PC-3 (cell line): ENCODE measurements around the gene TMEM18. TPM values are rescaled to one million over a fixed set of nuclear protein-coding genes. Genes with fewer than 3 reads are reported as not detected.
A peak's percentile ranks its signal among the peaks of the same experiment; 100 is the strongest.

Experiments used
- ATAC-seq: fragments of 200-7000 bp; cut with Tn5 transposase; 2 replicates; pipeline ENCODE4 v1.9.1; 2020; ENCODE audit warnings: mild to moderate bottlenecking, moderate library complexity
- BruUV-seq: library from RNA; stranded (reverse); fragments of 400-500 nt; replicated peaks from 2 replicates; lab custom pipeline; 2021; lab: Mats Ljungman, UMichigan
- CTCF ChIA-PET: fragments of 300-600 bp; sonication (Branson Sonifier 250); formaldehyde crosslinking; loops from one replicate; lab custom pipeline; 2022; ENCODE audit warnings: antibody characterized with exemption; lab: Charles Lee
- POLR2A ChIA-PET: fragments of 300-600 bp; sonication (Branson Sonifier 250); formaldehyde crosslinking; loops from one replicate; lab custom pipeline; 2022; ENCODE audit warnings: antibody characterized with exemption; ENCODE audit not compliant: unreplicated experiment; lab: Charles Lee
- DNase-seq: peaks from one replicate; pipeline ENCODE4 v3.0.0-alpha.2; 2015
- H2AFZ ChIP-seq: fragments of 300-600 bp; sonication (generic); 2 replicates; pipeline ENCODE4 v1.6.0; 2016; ENCODE audit warnings: antibody characterized with exemption, low read length
- H3F3A ChIP-seq: fragments of 300-600 bp; sonication (generic); one replicate; pipeline ENCODE4 v1.6.0; 2017; ENCODE audit warnings: antibody characterized with exemption, low read length, control low read depth, mild to moderate bottlenecking; ENCODE audit not compliant: unreplicated experiment
- H3K27ac ChIP-seq: fragments of 300-600 bp; sonication (generic); 2 replicates; pipeline ENCODE4 v1.5.1; 2016; ENCODE audit warnings: mild to moderate bottlenecking, low read length
- H3K27me3 ChIP-seq: fragments of 300-600 bp; sonication (generic); 2 replicates; pipeline ENCODE4 v1.6.1; 2016; ENCODE audit warnings: low read length, mixed read lengths
- H3K36me3 ChIP-seq: fragments of 300-600 bp; sonication (generic); 2 replicates; pipeline ENCODE4 v1.6.1; 2016; ENCODE audit warnings: low read depth, mixed run types, low read length, mixed read lengths
- H3K4me1 ChIP-seq: fragments of 300-600 bp; sonication (generic); 2 replicates; pipeline ENCODE4 v1.5.1; 2016; ENCODE audit warnings: low read length; ENCODE audit not compliant: insufficient read depth
- H3K4me2 ChIP-seq: fragments of 300-600 bp; sonication (generic); 2 replicates; pipeline ENCODE4 v1.6.0; 2016; ENCODE audit warnings: low read length
- H3K4me3 ChIP-seq: fragments of 300-600 bp; sonication (generic); 2 replicates; pipeline ENCODE4 v1.5.1; 2016; ENCODE audit warnings: mild to moderate bottlenecking, low read length, mixed read lengths
- H3K79me2 ChIP-seq: fragments of 300-600 bp; sonication (generic); 2 replicates; pipeline ENCODE4 v1.6.1; 2017; ENCODE audit warnings: low read length, mixed read lengths
- H3K9ac ChIP-seq: fragments of 300-600 bp; sonication (generic); 2 replicates; pipeline ENCODE4 v1.6.0; 2016; ENCODE audit warnings: mild to moderate bottlenecking, low read length
- H3K9me2 ChIP-seq: fragments of 300-600 bp; sonication (generic); replicated peaks from 2 replicates; pipeline ENCODE4 v1.6.1; 2016; ENCODE audit warnings: mixed run types, low read length, mixed read lengths
- H3K9me3 ChIP-seq: fragments of 300-600 bp; sonication (generic); 2 replicates; pipeline ENCODE4 v1.6.1; 2016; ENCODE audit warnings: low read length, mixed read lengths
- H4K20me1 ChIP-seq: fragments of 300-600 bp; sonication (generic); 2 replicates; pipeline ENCODE4 v1.6.1; 2016; ENCODE audit warnings: low read length, mixed read lengths
- EZH2 ChIP-seq: fragments of 300-600 bp; sonication (generic); IDR thresholded peaks from one replicate; pipeline ENCODE4 v1.6.1; 2017; ENCODE audit warnings: antibody characterized with exemption, mild to moderate bottlenecking, low read length; ENCODE audit not compliant: unreplicated experiment
- EZH2phosphoT487 ChIP-seq: fragments of 300-600 bp; sonication (generic); IDR thresholded peaks from 2 replicates; pipeline ENCODE4 v1.6.1; 2018; ENCODE audit warnings: mild to moderate bottlenecking, antibody characterized with exemption, low read length, borderline replicate concordance
- intact Hi-C: fragments of 100-400 bp; cut with micrococcal nuclease; formaldehyde crosslinking; loops from 2 replicates; pipeline ENCODE4 v1.9.0; 2023
- total RNA-seq: library from RNA; depleted of rRNA; stranded (reverse); fragments of >200 nt; gene quantifications from 2 replicates; pipeline ENCODE4 v1.2.3, GENCODE V29; 2014
- TF ChIP-seq, protein P1 (sequence below): fragments of 300-600 bp; sonication (generic); conservative IDR thresholded peaks from 2 replicates; pipeline ENCODE4 v1.5.1; 2017; ENCODE audit warnings: antibody characterized with exemption, low read depth, mild to moderate bottlenecking, low read length

TMEM18 gene
- total RNA-seq, 1 experiment from 2014 or later: 25.5 TPM

DNA sequence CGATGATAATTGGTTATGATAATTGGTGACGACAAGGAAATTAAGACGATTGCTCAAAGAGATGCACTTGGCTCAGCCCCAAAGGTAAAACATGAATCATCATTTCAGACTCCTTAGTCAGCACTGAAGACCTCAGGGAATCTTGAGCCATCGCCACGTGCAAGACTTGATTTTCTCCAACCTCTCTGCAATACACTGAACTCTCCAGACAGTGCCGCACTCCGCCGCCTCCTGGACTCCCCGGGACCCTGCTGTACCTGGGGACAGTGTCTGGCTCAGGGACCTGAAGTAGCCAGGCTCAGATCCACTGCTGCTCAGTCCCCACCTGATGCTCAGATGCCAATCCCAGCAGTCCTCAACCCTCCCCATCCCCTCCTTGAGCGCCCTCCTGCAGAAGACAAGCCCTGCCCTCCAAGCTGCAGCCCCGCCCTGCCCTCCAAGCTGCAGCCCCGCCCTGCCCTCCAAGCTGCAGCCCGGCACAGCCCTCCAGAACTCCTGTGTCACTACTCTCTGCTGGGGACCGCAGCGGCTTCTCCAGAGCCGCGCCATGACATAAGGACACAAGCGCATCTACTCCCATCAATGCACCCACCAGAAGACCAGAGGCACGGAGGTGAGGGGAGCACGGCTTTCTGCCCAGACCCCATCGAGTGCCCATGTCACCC lies 1.1 kb downstream of the TMEM18 start:
- intact Hi-C loops: loop anchor here (2.0 to 10.0 kb wide), 3 partner anchors 65 to 1059 kb away; partner anchors contain the start of genes ACP1 and SH3YL1
- peak overlapping the region; percentile 97 for H3K4me2 ChIP-seq
- ChIA-PET CTCF (interaction anchor here (0.7 kb wide), 1 partner anchor 1861 kb away, joined by 4 read pairs; no protein-coding TSS in a partner anchor), POLR2A (no interaction called here)
- TF ChIP-seq, protein P1, sequence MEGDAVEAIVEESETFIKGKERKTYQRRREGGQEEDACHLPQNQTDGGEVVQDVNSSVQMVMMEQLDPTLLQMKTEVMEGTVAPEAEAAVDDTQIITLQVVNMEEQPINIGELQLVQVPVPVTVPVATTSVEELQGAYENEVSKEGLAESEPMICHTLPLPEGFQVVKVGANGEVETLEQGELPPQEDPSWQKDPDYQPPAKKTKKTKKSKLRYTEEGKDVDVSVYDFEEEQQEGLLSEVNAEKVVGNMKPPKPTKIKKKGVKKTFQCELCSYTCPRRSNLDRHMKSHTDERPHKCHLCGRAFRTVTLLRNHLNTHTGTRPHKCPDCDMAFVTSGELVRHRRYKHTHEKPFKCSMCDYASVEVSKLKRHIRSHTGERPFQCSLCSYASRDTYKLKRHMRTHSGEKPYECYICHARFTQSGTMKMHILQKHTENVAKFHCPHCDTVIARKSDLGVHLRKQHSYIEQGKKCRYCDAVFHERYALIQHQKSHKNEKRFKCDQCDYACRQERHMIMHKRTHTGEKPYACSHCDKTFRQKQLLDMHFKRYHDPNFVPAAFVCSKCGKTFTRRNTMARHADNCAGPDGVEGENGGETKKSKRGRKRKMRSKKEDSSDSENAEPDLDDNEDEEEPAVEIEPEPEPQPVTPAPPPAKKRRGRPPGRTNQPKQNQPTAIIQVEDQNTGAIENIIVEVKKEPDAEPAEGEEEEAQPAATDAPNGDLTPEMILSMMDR: peak; percentile 52
- TF ChIP-seq EZH2phosphoT487 (no peak), EZH2 (no peak)
- ATAC-seq: peak; percentile 25
- H3F3A ChIP-seq: peaks cover 12% of the 10 kb centered on the region
- H3K9me2 ChIP-seq: no peaks in the 10 kb centered on the region
- TSS peak; percentile 52 for BruUV-seq
- H4K20me1 ChIP-seq: peaks cover 28% of the 10 kb centered on the region
- H3K9me3 ChIP-seq: no peaks in the 10 kb centered on the region
- peak overlapping the region; percentile 90 for H3K27ac ChIP-seq
- no peaks in the 10 kb centered on the region for H3K27me3 ChIP-seq
- DNase-seq: peak; percentile 88
- peak overlapping the region; percentile 49 for H2AFZ ChIP-seq
- H3K36me3 ChIP-seq: peaks cover 22% of the 10 kb centered on the region
- H3K9ac ChIP-seq: peak overlapping the region; percentile 92
- peaks cover 43% of the 10 kb centered on the region for H3K79me2 ChIP-seq
- peak overlapping the region; percentile 85 for H3K4me3 ChIP-seq
- H3K4me1 ChIP-seq: peaks cover 40% of the 10 kb centered on the region

DNA sequence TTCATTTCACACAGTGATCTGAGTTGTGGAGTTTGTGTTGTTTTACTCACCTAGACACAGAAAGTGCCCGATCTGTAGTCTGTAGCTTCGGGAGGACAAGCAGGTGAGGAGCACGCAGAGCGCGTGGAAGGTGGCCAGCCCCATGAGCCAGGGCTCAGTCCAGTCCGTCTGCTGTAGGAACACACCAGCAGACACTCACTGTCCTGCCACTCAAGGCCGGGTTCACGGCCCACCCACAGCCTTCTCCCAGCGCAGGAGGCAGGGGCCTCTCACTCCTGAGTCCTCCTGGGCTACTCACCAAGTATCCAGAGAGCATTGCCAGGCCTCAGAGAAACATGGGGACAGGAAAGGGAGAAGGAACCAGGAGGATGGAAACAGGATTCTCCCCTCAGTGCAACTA lies 1.7 kb downstream of the TMEM18 start:
- no peak for TF ChIP-seq EZH2phosphoT487
- TF ChIP-seq, protein P1: no peak
- intact Hi-C loops: loop anchor here (10.0 kb wide), 2 partner anchors 411 to 1059 kb away; partner anchors contain the start of genes ACP1 and SH3YL1

DNA sequence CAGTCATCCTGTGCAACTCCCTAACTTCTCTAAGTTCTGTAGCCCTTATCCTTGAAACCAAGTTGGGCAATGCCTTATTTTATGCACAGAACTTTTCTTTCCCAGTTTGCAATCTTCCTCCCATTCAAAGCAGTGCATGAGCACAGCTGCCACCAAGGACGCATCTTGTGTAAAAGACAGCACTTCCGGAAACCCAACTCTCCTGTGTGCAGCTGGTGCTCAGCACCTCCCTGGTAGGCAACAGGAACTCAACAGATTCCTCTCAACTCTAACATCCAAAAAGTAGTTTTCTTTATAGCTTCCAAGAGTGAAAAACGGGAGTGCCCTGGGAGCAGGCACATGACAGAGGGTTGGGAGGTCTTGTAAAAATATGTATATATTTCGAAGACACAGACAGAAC lies 2.2 kb downstream of the TMEM18 start:
- Histone ChIP-seq H4K20me1 (peaks cover 28% of the 10 kb centered on the region), H2AFZ (no peak overlapping the region), H3K27me3 (no peaks in the 10 kb centered on the region), H3K9ac (no peak overlapping the region), H3K79me2 (peaks cover 43% of the 10 kb centered on the region), H3K27ac (no peak overlapping the region; the same call in 1 of the 2 replicates), H3K36me3 (peaks cover 22% of the 10 kb centered on the region), H3K4me1 (peaks cover 40% of the 10 kb centered on the region), H3K9me2 (no peaks in the 10 kb centered on the region), H3F3A (peaks cover 12% of the 10 kb centered on the region), H3K4me3 (peak overlapping the region; percentile 85), H3K4me2 (peak overlapping the region; percentile 97), H3K9me3 (no peaks in the 10 kb centered on the region)
- CTCF ChIA-PET: no interaction called here
- DNase-seq (no peak), ATAC-seq (no peak)
- POLR2A ChIA-PET: no interaction called here
- intact Hi-C loops: loop anchor here (10.0 kb wide), 2 partner anchors 410 to 1060 kb away; partner anchors contain the start of genes ACP1 and SH3YL1
- TF ChIP-seq, protein P1: no peak
- TF ChIP-seq EZH2phosphoT487: no peak
- no peak for TF ChIP-seq EZH2
- BruUV-seq: no TSS peak

More for the DNA sequence above, 1.7 kb downstream of the TMEM18 start:
- DNase-seq (no peak), ATAC-seq (no peak)
- peaks cover 12% of the 10 kb centered on the region for H3F3A ChIP-seq
- H3K9ac ChIP-seq: no peak overlapping the region; the same call in 1 of the 2 replicates
- H3K27ac ChIP-seq: peak overlapping the region; percentile 90
- peaks cover 43% of the 10 kb centered on the region for H3K79me2 ChIP-seq
- H2AFZ ChIP-seq: no peak overlapping the region
- no TSS peak for BruUV-seq
- H3K9me2 ChIP-seq: no peaks in the 10 kb centered on the region
- H3K4me1 ChIP-seq: peaks cover 40% of the 10 kb centered on the region
- ChIA-PET CTCF (no interaction called here), POLR2A (no interaction called here)
- H3K4me3 ChIP-seq: peak overlapping the region; percentile 85
- H4K20me1 ChIP-seq: peaks cover 28% of the 10 kb centered on the region
- no peaks in the 10 kb centered on the region for H3K9me3 ChIP-seq
- H3K36me3 ChIP-seq: peaks cover 22% of the 10 kb centered on the region
- H3K27me3 ChIP-seq: no peaks in the 10 kb centered on the region
- H3K4me2 ChIP-seq: peak overlapping the region; percentile 97
